Pancreas (tissue), 10 donors: Measurements from ENCODE around the gene TSC1. TPM values are rescaled to one million over a fixed set of nuclear protein-coding genes. Genes with fewer than 3 reads are reported as not detected.

ENCODE experiments used
- ATAC-seq, 4 donors: fragments of 200-7000 bp; cut with Tn5 transposase; one replicate each; pipeline versions ENCODE4 v1.8.0 to v1.9.1; 2020; ENCODE audit warnings: mild to moderate bottlenecking in 4 of 4, moderate library complexity in 4 of 4
- DNase-seq, 6 donors: peaks; one replicate each; pipeline ENCODE4 v3.0.0-alpha.2; 2020
- FAIRE-seq: peaks from 2 replicates; lab custom pipeline; 2012; peaks lifted over from hg19 to GRCh38; lab: Jason Lieb, UNC
- H3K27ac ChIP-seq, 4 donors: fragments of 200-600 bp; sonication (generic); 1 replicate in 3 of 4; 2 replicates in 1 of 4; pipeline versions ENCODE4 v1.5.0 to v1.8.0; 2020
- H3K27me3 ChIP-seq, 4 donors: fragments of 200-600 bp; one replicate each; pipeline ENCODE4 v1.8.0; 2021
- H3K36me3 ChIP-seq, 3 donors: fragments of 200-600 bp; sonication (generic) in 1 of 3; one replicate each; pipeline versions ENCODE4 v1.5.0 to v1.8.0; 2020 to 2021
- H3K4me1 ChIP-seq, 3 donors: fragments of 200-600 bp; one replicate each; pipeline ENCODE4 v1.8.0; 2021
- H3K4me3 ChIP-seq, 4 donors: fragments of 200-600 bp; sonication (generic) in 2 of 4; one replicate each; pipeline versions ENCODE4 v1.5.0 to v1.8.0; 2020 to 2021
- H3K9me3 ChIP-seq, 4 donors: fragments of 200-600 bp; one replicate each; pipeline ENCODE4 v1.8.0; 2021
- WGBS, 2 donors: extraction: QIAGEN DNeasy Blood & Tissue Kit; methylation state at CpG; one replicate each; pipeline ENCODE4 v1.1.7; 2013; 5-methylcytosine and 5-hydroxymethylcytosine counted together
- intact Hi-C, 3 donors: fragments of 100-400 bp; cut with DNase I; formaldehyde crosslinking; loops; one replicate each; pipeline versions ENCODE4 v1.11.1 to v1.14.2; 2022
- microRNA-seq, 2 donors: library from miRNA; unstranded; fragments of <30 nt; microRNA quantifications; one replicate each; pipeline versions ENCODE4 to v1.1.0, GENCODE V29; 2019 to 2020
- polyA plus RNA-seq, 2 donors: library from polyadenylated mRNA; stranded (reverse); fragments of 200-250 nt; gene quantifications; one replicate each; pipeline ENCODE4 v1.2.3, GENCODE V29; 2013
- total RNA-seq, 6 donors: library from RNA; stranded (reverse); fragmentation: NEBNext Ultra II Directional in 4 of 6; extraction: Animal tissue kit (Norgen Biotek cat#: 25700) in 4 of 6; gene quantifications; one replicate each; pipeline versions ENCODE4 v1.2.1 to v1.2.4, GENCODE V29; 2021 to 2023
- TF ChIP-seq, protein P1 (sequence below), 4 donors: fragments of 200-600 bp; sonication (generic) in 3 of 4; IDR thresholded peaks; one replicate each; pipeline versions ENCODE4 v1.5.0 to v1.8.0; 2021; ENCODE audit warnings: antibody characterized with exemption in 4 of 4
- donor health status: healthy with polysubstance abuse.
- donor health status: DM: no; HTN: no; CAD: no; lungs with moderate emphysema.
- donor health status: DM: no; HTN: no; CAD: no.
- donor health status: control.
- donor health status: control.
- donor health status: Bipolar disorder and iron deficiency.
- donor health status: DM: yes; HTN: yes; CAD: no.
- donor health status: DM: no; HTN: no; CAD: no.
- donor health status: DM: no; HTN: no; CAD: no.
- donor health status: DM: yes; HTN: yes; CAD: no.

Gene TSC1
- total and polyA plus RNA-seq, 8 donors, result 17.1 to 34.5 (median 20.0) TPM

- no peak overlapping the region for H3K27ac ChIP-seq
- ATAC-seq (no peak), DNase-seq (no peak), FAIRE-seq (no peak)
- H3K4me1 ChIP-seq, result no peaks in the 10 kb centered on the region
- TF ChIP-seq, protein P1, sequence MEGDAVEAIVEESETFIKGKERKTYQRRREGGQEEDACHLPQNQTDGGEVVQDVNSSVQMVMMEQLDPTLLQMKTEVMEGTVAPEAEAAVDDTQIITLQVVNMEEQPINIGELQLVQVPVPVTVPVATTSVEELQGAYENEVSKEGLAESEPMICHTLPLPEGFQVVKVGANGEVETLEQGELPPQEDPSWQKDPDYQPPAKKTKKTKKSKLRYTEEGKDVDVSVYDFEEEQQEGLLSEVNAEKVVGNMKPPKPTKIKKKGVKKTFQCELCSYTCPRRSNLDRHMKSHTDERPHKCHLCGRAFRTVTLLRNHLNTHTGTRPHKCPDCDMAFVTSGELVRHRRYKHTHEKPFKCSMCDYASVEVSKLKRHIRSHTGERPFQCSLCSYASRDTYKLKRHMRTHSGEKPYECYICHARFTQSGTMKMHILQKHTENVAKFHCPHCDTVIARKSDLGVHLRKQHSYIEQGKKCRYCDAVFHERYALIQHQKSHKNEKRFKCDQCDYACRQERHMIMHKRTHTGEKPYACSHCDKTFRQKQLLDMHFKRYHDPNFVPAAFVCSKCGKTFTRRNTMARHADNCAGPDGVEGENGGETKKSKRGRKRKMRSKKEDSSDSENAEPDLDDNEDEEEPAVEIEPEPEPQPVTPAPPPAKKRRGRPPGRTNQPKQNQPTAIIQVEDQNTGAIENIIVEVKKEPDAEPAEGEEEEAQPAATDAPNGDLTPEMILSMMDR (IDR thresholded peaks at IDR 0.05), result no peak
- intact Hi-C loops, result no loop called here
- H3K4me3 ChIP-seq, result no peak overlapping the region
- H3K9me3 ChIP-seq, result no peaks in the 10 kb centered on the region
- no peaks in the 10 kb centered on the region for H3K27me3 ChIP-seq
- H3K36me3 ChIP-seq, result no peaks in the 10 kb centered on the region
- 81 to 88% methylated on average over 12 of the region's 12 CpGs for WGBS, 2 donors
Observed at GRCh38 chr9:132846109-132846917, 98.1 kb downstream of the TSC1 start.

GRCh38 chr9:132842124-132843044 is 102.0 kb downstream of the TSC1 start:
- intact Hi-C loops, result no loop called here
- FAIRE-seq (no peak), DNase-seq (no peak), ATAC-seq (no peak)
- Histone ChIP-seq H3K4me1 (no peaks in the 10 kb centered on the region), H3K27ac (no peak overlapping the region), H3K27me3 (no peaks in the 10 kb centered on the region), H3K9me3 (no peaks in the 10 kb centered on the region), H3K4me3 (no peak overlapping the region), H3K36me3 (no peaks in the 10 kb centered on the region)
- WGBS, 2 donors, result 72 to 81% methylated on average over 5 of the region's 5 CpGs
- TF ChIP-seq, protein P1 (IDR thresholded peaks at IDR 0.05), result no peak

Small RNAs within 50 kb of the gene (microRNA-seq; reads per million reads assigned to microRNA genes)
- 0.29 to 2.7 reads per million in 2 donors for gene MIR548AW

Other genes starting within 250 kb of the TSC1 start
- under 1 TPM; 0.19 to 0.83 (median 0.67) TPM for gene AK8, start 66.3 kb downstream of the TSC1 start, total RNA-seq
- 1 to 10 TPM in 1 of 2 donors, under 1 TPM in 1; 0.53 to 1.0 TPM for gene AK8, start 66.3 kb downstream of the TSC1 start, polyA plus RNA-seq
- 1 to 10 TPM; 1.0 to 3.3 (median 1.9) TPM for gene SPACA9, start 65.7 kb downstream of the TSC1 start, total RNA-seq
- gene SPACA9, start 65.7 kb downstream of the TSC1 start, polyA plus RNA-seq, result 1 to 10 TPM; 3.2 to 3.6 TPM
- gene GFI1B, start 34.1 kb upstream of the TSC1 start, total RNA-seq, result under 1 TPM in 2 of 6 donors, not detected in 4; 0.09 to 0.31 TPM
- under 1 TPM in 1 of 2 donors, not detected in 1; 0.14 TPM for gene GFI1B, start 34.1 kb upstream of the TSC1 start, polyA plus RNA-seq
- gene GTF3C5, start 86.4 kb upstream of the TSC1 start, total RNA-seq, result 10 to 100 TPM; 17.4 to 33.0 (median 23.2) TPM
- gene GTF3C5, start 86.4 kb upstream of the TSC1 start, polyA plus RNA-seq, result 10 to 100 TPM; 67.2 to 68.5 TPM
- over 10,000 TPM; 11,290 to 24,413 (median 19,239) TPM for gene CEL, start 117.4 kb upstream of the TSC1 start, total RNA-seq
- gene CEL, start 117.4 kb upstream of the TSC1 start, polyA plus RNA-seq, result 1,000 to 10,000 TPM; 2,560 to 4,565 TPM
- 10 to 100 TPM; 16.1 to 31.9 (median 20.3) TPM for gene RALGDS, start 176.6 kb upstream of the TSC1 start, total RNA-seq
- gene RALGDS, start 176.6 kb upstream of the TSC1 start, polyA plus RNA-seq, result 10 to 100 TPM; 56.0 to 69.7 TPM
- 10 to 100 TPM in 1 of 6 donors, 1 to 10 TPM in 5; 1.5 to 11.9 (median 3.1) TPM for gene GBGT1, start 219.3 kb upstream of the TSC1 start, total RNA-seq
- gene GBGT1, start 219.3 kb upstream of the TSC1 start, polyA plus RNA-seq, result 1 to 10 TPM; 4.5 to 4.6 TPM